GM18861 (cell line): ENCODE data around the gene MAP1LC3C.

Experiments
- ATAC-seq: cut with Tn5 transposase; IDR thresholded peaks from one replicate; pipeline ENCODE4 v1.9.1; 2021; ENCODE audit not compliant: unreplicated experiment

The MAP1LC3C gene

GRCh38 chr1:241999026-241999425, at the start of gene MAP1LC3C:
Gene MAP1LC3C, minus strand, starts transcription at chr1:241999098. Its CDS starts 90 bp downstream, at chr1:241999008.
- ATAC-seq, result no peak

- no peak for ATAC-seq
Measured at GRCh38 chr1:242043165-242043564, 44.3 kb upstream of the MAP1LC3C start.

GRCh38 chr1:242034392-242034791, 35.5 kb upstream of the MAP1LC3C start:
- ATAC-seq, result no peak

GRCh38 chr1:242033447-242033846, 34.5 kb upstream of the MAP1LC3C start:
- no peak for ATAC-seq

- no peak for ATAC-seq
Measured at GRCh38 chr1:242030071-242030470, 31.2 kb upstream of the MAP1LC3C start.

- no peak for ATAC-seq
Measured at GRCh38 chr1:242025681-242026080, 26.8 kb upstream of the MAP1LC3C start.

- ATAC-seq, result no peak
Measured at GRCh38 chr1:242023805-242024204, 24.9 kb upstream of the MAP1LC3C start.

- no peak for ATAC-seq
Measured at GRCh38 chr1:242019018-242019417, 20.1 kb upstream of the MAP1LC3C start.

GRCh38 chr1:242017580-242018233, 18.8 kb upstream of the MAP1LC3C start:
- ATAC-seq, result peak; percentile 90

- ATAC-seq, result no peak
Measured at GRCh38 chr1:242016479-242016878, 17.6 kb upstream of the MAP1LC3C start.

GRCh38 chr1:242011894-242012660, 13.2 kb upstream of the MAP1LC3C start:
- no peak for ATAC-seq

GRCh38 chr1:242008826-242009495, 10.1 kb upstream of the MAP1LC3C start:
- ATAC-seq, result no peak

GRCh38 chr1:242006976-242007375, 8.1 kb upstream of the MAP1LC3C start:
- no peak for ATAC-seq

GRCh38 chr1:242005866-242006535, 7.1 kb upstream of the MAP1LC3C start:
- no peak for ATAC-seq

- ATAC-seq, result no peak
Measured at GRCh38 chr1:242004751-242005495, 6.0 kb upstream of the MAP1LC3C start.

GRCh38 chr1:242002510-242002909, 3.6 kb upstream of the MAP1LC3C start:
- ATAC-seq, result no peak

GRCh38 chr1:242002072-242002471, 3.2 kb upstream of the MAP1LC3C start:
- ATAC-seq, result no peak

- ATAC-seq, result no peak
Measured at GRCh38 chr1:242000434-242000833, 1.5 kb upstream of the MAP1LC3C start.

GRCh38 chr1:241998412-241998921, 431 bp downstream of the MAP1LC3C start:
- ATAC-seq, result no peak

GRCh38 chr1:241997401-241997998, 1.4 kb downstream of the MAP1LC3C start:
- no peak for ATAC-seq
